ENCODE data around the gene ENPP1. TPM values are rescaled to one million over a fixed set of nuclear protein-coding genes. Genes with fewer than 3 reads are reported as not detected.

ENPP1 gene
- total and polyA plus RNA-seq, 9 of the 15 experiments (the other 6 are each of a cell fraction or from before 2014, with no cell fraction given) = 0.03 to 0.56 (median 0.14) TPM

GRCh38 chr6:131828080-131828479, 20.3 kb downstream of the ENPP1 start (continued):
- TF ChIP-seq ZNF512 (tag; IDR thresholded peaks at IDR 0.05) = no peak
- no peak for TF ChIP-seq TCF15 (CRISPR knock-in tag; IDR thresholded peaks at IDR 0.05)
- no peak for TF ChIP-seq GTF2E2 (tag; IDR thresholded peaks at IDR 0.05)
- TF ChIP-seq U2AF2 (optimal IDR thresholded peaks at IDR 0.05; ENCODE audit: low read depth, low read length) = no peak
- TF ChIP-seq CLOCK (CRISPR knock-in tag; IDR thresholded peaks at IDR 0.05; ENCODE audit: borderline replicate concordance) = no peak
- no peak for TF ChIP-seq HDAC1 (IDR thresholded peaks at IDR 0.05)
- TF ChIP-seq RREB1 (CRISPR knock-in tag; IDR thresholded peaks at IDR 0.05) = no peak
- no peak for TF ChIP-seq YY1 (IDR thresholded peaks at IDR 0.05; ENCODE audit: borderline replicate concordance in 1 of 3, control insufficient read depth in 1 of 3, extremely low read depth in 1 of 3, insufficient read depth in 3 of 3, insufficient read length in 1 of 3, insufficient replicate concordance in 2 of 3, low read depth in 1 of 3, low read length in 2 of 3)
- TF ChIP-seq CREBBP (IDR thresholded peaks at IDR 0.05; ENCODE audit: low read depth, low read length) = no peak
- TF ChIP-seq JUNB (CRISPR knock-in tag; conservative IDR thresholded peaks at IDR 0.05) = no peak
- TF ChIP-seq ZNF561 (CRISPR knock-in tag; conservative IDR thresholded peaks at IDR 0.05) = no peak
- no peak for TF ChIP-seq ZBTB17 (CRISPR knock-in tag; IDR thresholded peaks at IDR 0.05)
- TF ChIP-seq MTA1 (IDR thresholded peaks at IDR 0.05; ENCODE audit: borderline replicate concordance) = no peak
- no peak for TF ChIP-seq RBM39 (optimal IDR thresholded peaks at IDR 0.05; ENCODE audit: low read depth, low read length)
- no peak for TF ChIP-seq ZNF347 (CRISPR knock-in tag; IDR thresholded peaks at IDR 0.05; ENCODE audit: low read depth)
- no peak for TF ChIP-seq NELFE (IDR thresholded peaks at IDR 0.05; ENCODE audit: insufficient read depth, insufficient read length)
- TF ChIP-seq BRD4 (IDR thresholded peaks at IDR 0.05) = no peak
- no peak for TF ChIP-seq PRMT5 (CRISPR knock-in tag; IDR thresholded peaks at IDR 0.05)

Measured in K562 (cell line).